Body of pancreas (tissue), 2 donors: ENCODE measurements around the gene ST8SIA5. TPM values are rescaled to one million over a fixed set of nuclear protein-coding genes. Genes with fewer than 3 reads are reported as not detected.

ENCODE experiments used
- small RNA-seq: library from RNA; depleted of rRNA; stranded (forward); fragments of <200 nt; gene quantifications from one replicate; pipeline ENCODE3, GENCODE V24; 2016
- total RNA-seq, 2 donors: library from RNA; depleted of rRNA; stranded (reverse); fragments of >200 nt; gene quantifications; one replicate each; pipeline ENCODE4 v1.1.0, GENCODE V29; 2016

The ST8SIA5 gene
- total RNA-seq, 2 donors from 2014 or later = under 0.01 to 1.6 TPM

Small RNA genes lying within 50 kb of the gene (small RNA-seq; reads per million reads assigned to genes)
- gene AC090311.1 = not detected

Other genes with a start within 250 kb of the ST8SIA5 start
- gene LOXHD1, start 99.8 kb downstream of the ST8SIA5 start, total RNA-seq = under 1 TPM in 1 of 2 donors, not detected in 1; 0.26 TPM
- 10 to 100 TPM; 12.5 to 15.6 TPM for gene PIAS2, start 160.5 kb upstream of the ST8SIA5 start, total RNA-seq
- 10 to 100 TPM in 1 of 2 donors, 1 to 10 TPM in 1; 1.8 to 12.2 TPM for gene KATNAL2, start 160.5 kb upstream of the ST8SIA5 start, total RNA-seq